ENCODE measurements around the gene PTPN2. TPM values are rescaled to one million over a fixed set of nuclear protein-coding genes. Genes with fewer than 3 reads are reported as not detected.

Gene PTPN2
- total RNA-seq, 4 donors from 2014 or later, result 17.0 to 20.0 (median 17.5) TPM

DNA sequence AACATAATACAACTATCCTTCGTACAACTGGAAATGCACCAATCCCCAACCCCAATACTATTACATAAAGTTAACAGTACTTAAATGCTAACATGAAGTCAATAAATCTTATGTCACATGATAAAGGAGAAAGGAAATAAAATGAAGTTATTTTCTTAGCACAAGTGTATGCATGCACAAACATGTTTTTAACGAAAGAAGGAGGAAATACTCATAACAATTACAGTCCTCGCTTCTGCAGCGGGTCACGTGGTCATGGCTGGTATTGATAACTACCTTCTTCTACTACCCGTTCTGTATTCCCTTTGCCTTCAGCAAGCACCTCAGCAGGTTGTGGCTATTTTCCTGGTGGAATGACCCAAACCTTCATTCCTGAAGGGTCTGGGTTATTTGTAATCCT is 129.5 kb downstream of the PTPN2 start:
- no peak for DNase-seq
- intact Hi-C loops (cut with DNase I; ENCODE audit: low total_unique reads) (no loop called here), in situ Hi-C loops (cut with MboI; ENCODE audit: low sequenced_read_pairs in 4 of 4) (no loop called here)
- Histone ChIP-seq H3K4me3 (no peak overlapping the region), H3K9me3 (no peaks in the 10 kb centered on the region), H3K27me3 (no peaks in the 10 kb centered on the region), H3K4me1 (no peaks in the 10 kb centered on the region), H3K27ac (no peak overlapping the region), H3K36me3 (no peaks in the 10 kb centered on the region)
- no peak for TF ChIP-seq POLR2A (IDR thresholded peaks at IDR 0.05)
- no peak for ATAC-seq

DNA sequence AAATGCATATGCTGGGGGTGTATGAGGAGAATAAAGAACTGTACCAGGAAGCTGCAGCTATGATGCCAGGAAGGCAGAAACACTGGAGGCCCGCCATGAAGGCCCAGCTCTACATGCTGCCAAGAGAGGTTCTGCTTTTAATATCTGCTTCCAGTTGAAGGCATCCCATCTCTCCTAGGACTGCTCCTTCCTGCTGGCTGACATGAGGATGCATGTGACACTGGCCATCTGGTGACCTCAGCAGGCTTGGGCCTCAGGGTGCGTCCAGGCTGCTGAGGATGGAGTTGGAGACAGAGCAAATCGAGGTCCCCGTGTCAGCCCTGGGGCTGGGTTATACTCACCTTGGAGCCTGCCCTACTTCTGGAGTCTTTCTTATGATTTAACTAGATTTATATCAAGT is 132.1 kb downstream of the PTPN2 start:
- in situ Hi-C loops (cut with MboI; ENCODE audit: low sequenced_read_pairs in 4 of 4) (no loop called here), intact Hi-C loops (cut with DNase I; ENCODE audit: low total_unique reads) (no loop called here)

DNA sequence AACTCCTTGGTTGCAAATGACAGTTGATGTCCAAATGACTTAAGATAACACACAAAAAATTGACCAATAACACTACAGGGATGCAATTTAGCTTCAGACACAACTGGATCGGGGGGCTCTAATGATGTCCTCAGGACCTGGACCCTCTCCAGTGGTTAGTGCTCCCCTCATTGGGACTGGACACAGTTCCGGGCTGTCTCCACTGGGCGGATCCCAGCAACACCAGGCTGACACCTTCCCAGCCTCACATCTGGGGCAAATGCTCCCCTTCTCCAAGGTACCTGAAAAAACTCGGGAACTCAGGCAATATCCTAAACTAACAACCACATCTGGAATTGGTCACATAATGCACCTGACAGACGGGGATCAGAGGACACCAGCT is 132.5 kb downstream of the PTPN2 start:
- in situ Hi-C loops (cut with MboI; ENCODE audit: low sequenced_read_pairs in 4 of 4) (no loop called here), intact Hi-C loops (cut with DNase I; ENCODE audit: low total_unique reads) (no loop called here)
- H3K27me3 ChIP-seq, result no peaks in the 10 kb centered on the region
- H3K36me3 ChIP-seq, result no peaks in the 10 kb centered on the region
- no peak overlapping the region for H3K27ac ChIP-seq
- H3K9me3 ChIP-seq, result no peaks in the 10 kb centered on the region
- no peak for DNase-seq
- no peak for ATAC-seq
- H3K4me3 ChIP-seq, result no peak overlapping the region
- H3K4me1 ChIP-seq, result no peaks in the 10 kb centered on the region
- no peak for TF ChIP-seq POLR2A (IDR thresholded peaks at IDR 0.05)
- TF ChIP-seq, protein P1, sequence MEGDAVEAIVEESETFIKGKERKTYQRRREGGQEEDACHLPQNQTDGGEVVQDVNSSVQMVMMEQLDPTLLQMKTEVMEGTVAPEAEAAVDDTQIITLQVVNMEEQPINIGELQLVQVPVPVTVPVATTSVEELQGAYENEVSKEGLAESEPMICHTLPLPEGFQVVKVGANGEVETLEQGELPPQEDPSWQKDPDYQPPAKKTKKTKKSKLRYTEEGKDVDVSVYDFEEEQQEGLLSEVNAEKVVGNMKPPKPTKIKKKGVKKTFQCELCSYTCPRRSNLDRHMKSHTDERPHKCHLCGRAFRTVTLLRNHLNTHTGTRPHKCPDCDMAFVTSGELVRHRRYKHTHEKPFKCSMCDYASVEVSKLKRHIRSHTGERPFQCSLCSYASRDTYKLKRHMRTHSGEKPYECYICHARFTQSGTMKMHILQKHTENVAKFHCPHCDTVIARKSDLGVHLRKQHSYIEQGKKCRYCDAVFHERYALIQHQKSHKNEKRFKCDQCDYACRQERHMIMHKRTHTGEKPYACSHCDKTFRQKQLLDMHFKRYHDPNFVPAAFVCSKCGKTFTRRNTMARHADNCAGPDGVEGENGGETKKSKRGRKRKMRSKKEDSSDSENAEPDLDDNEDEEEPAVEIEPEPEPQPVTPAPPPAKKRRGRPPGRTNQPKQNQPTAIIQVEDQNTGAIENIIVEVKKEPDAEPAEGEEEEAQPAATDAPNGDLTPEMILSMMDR (IDR thresholded peaks at IDR 0.05 in 4 of 5, conservative IDR thresholded peaks at IDR 0.05 in 1 of 5), result no peak

More for the DNA sequence above, 132.1 kb downstream of the PTPN2 start:
- Histone ChIP-seq H3K9me3 (no peaks in the 10 kb centered on the region), H3K4me3 (no peak overlapping the region), H3K27ac (no peak overlapping the region), H3K4me1 (no peaks in the 10 kb centered on the region), H3K27me3 (no peaks in the 10 kb centered on the region), H3K36me3 (no peaks in the 10 kb centered on the region)
- TF ChIP-seq POLR2A (IDR thresholded peaks at IDR 0.05), result no peak
- TF ChIP-seq, protein P1 (IDR thresholded peaks at IDR 0.05 in 4 of 5, conservative IDR thresholded peaks at IDR 0.05 in 1 of 5), result no peak
- no peak for ATAC-seq
- DNase-seq, result no peak

DNA sequence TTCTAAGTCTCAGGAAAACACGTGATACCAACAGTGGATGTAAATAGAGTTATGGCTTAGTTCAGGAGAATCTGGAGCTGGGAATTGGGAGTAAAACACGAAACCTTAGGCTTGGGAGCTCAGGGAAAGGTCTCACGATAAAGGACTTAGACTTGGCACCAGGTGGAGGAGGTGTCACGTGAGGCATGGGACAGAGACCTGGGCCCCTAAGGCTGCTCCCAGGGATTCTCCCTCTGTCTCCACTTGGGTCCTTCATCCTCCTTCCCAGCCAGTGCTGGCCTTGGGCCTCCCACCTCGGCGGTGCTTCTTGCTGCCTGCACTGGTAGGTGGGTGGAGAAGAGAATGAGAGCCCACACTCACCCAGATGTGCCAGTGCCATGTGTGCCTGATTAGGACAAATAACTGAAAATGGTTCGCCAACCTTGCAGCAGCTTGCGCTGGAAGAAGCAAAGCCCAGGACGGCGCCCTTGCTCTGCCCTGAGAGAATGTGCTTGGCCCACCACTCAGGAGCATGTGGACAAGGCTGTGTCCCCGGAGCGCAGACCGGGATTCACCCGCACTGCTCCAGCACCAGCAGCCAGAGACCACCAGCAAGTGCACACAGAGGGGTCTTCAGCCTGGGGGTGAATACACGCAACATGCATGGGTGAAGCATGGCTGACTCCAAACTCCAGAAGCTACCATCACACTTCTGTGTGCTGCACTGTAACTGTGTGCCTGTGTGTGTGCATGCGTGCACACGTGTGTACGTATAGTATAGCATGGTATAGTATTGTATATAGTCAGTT is 133.1 kb downstream of the PTPN2 start:
- no peak for ATAC-seq
- intact Hi-C loops (cut with DNase I; ENCODE audit: low total_unique reads), result no loop called here
- H3K9me3 ChIP-seq, result no peaks in the 10 kb centered on the region
- H3K36me3 ChIP-seq, result no peaks in the 10 kb centered on the region
- no peak overlapping the region for H3K4me3 ChIP-seq
- no peaks in the 10 kb centered on the region for H3K4me1 ChIP-seq
- no peak overlapping the region for H3K27ac ChIP-seq
- TF ChIP-seq, protein P1 (IDR thresholded peaks at IDR 0.05 in 4 of 5, conservative IDR thresholded peaks at IDR 0.05 in 1 of 5), result no peak
- TF ChIP-seq POLR2A (IDR thresholded peaks at IDR 0.05), result no peak
- H3K27me3 ChIP-seq, result no peaks in the 10 kb centered on the region
- DNase-seq, result no peak
- in situ Hi-C loops (cut with MboI; ENCODE audit: low sequenced_read_pairs in 4 of 4), result no loop called here

DNA sequence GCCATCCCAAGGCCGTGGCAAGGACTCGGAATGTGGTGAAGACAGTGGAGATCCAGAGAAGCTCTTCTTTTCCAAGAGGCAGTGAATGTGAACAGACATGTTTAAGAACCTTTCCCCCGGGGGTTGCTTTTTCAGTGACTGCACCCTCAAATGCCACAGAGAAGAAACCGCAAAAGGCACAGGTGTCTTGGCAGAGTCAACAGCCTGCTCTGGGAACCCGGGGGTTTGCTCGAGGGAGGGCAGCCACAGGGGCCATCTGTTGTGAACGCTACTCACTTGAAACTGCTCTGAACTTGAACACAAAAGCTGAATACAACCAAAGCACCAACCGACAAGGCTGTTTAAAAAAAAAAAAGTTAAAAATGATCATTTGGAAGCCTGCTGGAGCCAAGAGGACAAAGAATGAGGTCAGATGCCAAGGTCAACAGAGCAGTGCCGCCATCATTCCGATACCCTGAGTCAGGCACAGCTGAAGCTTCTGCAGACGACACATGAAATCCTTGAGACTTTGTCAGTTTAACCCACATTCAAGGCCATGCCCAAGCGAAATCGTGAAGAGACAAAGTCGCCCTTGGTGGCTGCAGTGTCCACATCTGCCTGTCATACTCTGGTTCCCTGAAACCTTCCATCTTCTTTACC is 133.8 kb downstream of the PTPN2 start:
- TF ChIP-seq, protein P1 (IDR thresholded peaks at IDR 0.05 in 4 of 5, conservative IDR thresholded peaks at IDR 0.05 in 1 of 5), result no peak
- TF ChIP-seq POLR2A (IDR thresholded peaks at IDR 0.05), result no peak
- no peak for ATAC-seq
- H3K27ac ChIP-seq, result no peak overlapping the region
- H3K4me1 ChIP-seq, result no peaks in the 10 kb centered on the region
- H3K4me3 ChIP-seq, result no peak overlapping the region
- intact Hi-C loops (cut with DNase I; ENCODE audit: low total_unique reads), result no loop called here
- no peaks in the 10 kb centered on the region for H3K9me3 ChIP-seq
- H3K36me3 ChIP-seq, result no peaks in the 10 kb centered on the region
- H3K27me3 ChIP-seq, result no peaks in the 10 kb centered on the region
- no peak for DNase-seq
- in situ Hi-C loops (cut with MboI; ENCODE audit: low sequenced_read_pairs in 4 of 4), result no loop called here
